ENCODE results near the gene ADCY3. TPM values are rescaled to one million over a fixed set of nuclear protein-coding genes. Genes with fewer than 3 reads are reported as not detected.

ADCY3 gene
- total RNA-seq, 6 experiments from 2014 or later, result 54.4 to 80.7 (median 72.0) TPM

DNA sequence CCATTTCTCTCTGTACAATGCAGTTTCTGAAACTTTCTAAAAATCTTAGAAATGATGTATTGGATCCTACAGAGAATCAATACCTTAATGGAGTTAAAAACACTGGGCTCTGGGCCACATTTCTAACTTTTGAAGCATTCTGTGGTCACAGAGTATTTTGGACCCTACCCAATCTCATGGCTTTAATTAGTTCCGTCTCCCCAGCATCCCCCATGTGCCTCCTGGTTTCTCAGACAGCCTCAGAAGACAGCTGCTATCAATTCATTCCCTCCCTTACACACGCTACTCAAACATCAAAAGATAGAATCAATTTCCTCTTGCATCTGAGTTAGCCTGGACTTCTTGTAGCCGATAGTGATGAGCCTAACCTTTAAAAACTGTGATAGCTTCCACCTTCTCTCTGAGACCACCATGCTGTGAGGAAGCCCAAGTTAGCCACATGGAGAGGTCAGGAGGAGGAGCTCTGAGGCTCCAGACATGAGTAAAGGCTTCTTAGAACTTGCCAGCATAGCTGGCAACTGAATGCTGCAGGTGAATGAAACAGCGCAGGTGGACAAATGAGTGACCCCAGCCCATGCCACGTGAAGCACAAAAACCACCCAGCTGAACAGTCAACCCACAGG, 10.4 kb downstream of the ADCY3 start:
- peak overlapping the region; percentile 25; the same call in 1 of the 2 replicates for H3K27ac Mint-ChIP-seq
- no peak overlapping the region for H3K4me3 Mint-ChIP-seq
- peaks cover 31% of the 10 kb centered on the region for H3K4me1 Mint-ChIP-seq (ENCODE audit: low read depth)
- TF ChIP-seq, protein P1, sequence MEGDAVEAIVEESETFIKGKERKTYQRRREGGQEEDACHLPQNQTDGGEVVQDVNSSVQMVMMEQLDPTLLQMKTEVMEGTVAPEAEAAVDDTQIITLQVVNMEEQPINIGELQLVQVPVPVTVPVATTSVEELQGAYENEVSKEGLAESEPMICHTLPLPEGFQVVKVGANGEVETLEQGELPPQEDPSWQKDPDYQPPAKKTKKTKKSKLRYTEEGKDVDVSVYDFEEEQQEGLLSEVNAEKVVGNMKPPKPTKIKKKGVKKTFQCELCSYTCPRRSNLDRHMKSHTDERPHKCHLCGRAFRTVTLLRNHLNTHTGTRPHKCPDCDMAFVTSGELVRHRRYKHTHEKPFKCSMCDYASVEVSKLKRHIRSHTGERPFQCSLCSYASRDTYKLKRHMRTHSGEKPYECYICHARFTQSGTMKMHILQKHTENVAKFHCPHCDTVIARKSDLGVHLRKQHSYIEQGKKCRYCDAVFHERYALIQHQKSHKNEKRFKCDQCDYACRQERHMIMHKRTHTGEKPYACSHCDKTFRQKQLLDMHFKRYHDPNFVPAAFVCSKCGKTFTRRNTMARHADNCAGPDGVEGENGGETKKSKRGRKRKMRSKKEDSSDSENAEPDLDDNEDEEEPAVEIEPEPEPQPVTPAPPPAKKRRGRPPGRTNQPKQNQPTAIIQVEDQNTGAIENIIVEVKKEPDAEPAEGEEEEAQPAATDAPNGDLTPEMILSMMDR (IDR thresholded peaks at IDR 0.05), result no peak
- peaks cover 5% of the 10 kb centered on the region for H3K9me3 Mint-ChIP-seq
- peaks cover 14% of the 10 kb centered on the region for H3K36me3 Mint-ChIP-seq (ENCODE audit: low read depth)
- H3K27me3 Mint-ChIP-seq (ENCODE audit: insufficient read depth), result no peaks in the 10 kb centered on the region; the same call in 1 of the 2 replicates
- DNase-seq, result peak; percentile 39

DNA sequence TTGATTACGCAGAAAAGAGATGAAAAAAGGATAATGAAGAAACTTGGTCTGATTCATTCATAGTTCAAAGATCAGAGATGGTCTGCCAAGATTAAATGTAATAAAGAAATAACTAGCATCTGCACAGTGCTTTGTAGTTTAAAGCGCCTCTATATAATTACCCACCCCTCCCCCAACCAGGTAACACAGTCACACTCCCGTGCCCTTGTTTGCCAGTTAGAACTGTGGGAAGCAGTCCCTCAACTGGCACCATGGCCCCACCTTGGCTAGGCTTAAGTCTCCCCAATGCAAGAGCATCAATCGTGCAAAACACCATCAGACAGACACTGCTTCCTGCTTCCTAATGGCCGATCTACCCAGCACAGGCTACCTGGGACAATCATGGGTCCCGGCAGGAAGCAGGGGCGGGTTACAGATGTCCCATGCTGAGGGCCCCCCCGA, 11.6 kb downstream of the ADCY3 start:
- no peaks in the 10 kb centered on the region; the same call in 1 of the 2 replicates for H3K27me3 Mint-ChIP-seq (ENCODE audit: insufficient read depth)
- peaks cover 5% of the 10 kb centered on the region for H3K9me3 Mint-ChIP-seq
- H3K4me1 Mint-ChIP-seq (ENCODE audit: low read depth), result peaks cover 31% of the 10 kb centered on the region
- H3K27ac Mint-ChIP-seq, result no peak overlapping the region
- no peak overlapping the region for H3K4me3 Mint-ChIP-seq
- TF ChIP-seq, protein P1 (IDR thresholded peaks at IDR 0.05), result no peak
- DNase-seq, result no peak
- peaks cover 14% of the 10 kb centered on the region for H3K36me3 Mint-ChIP-seq (ENCODE audit: low read depth)

DNA sequence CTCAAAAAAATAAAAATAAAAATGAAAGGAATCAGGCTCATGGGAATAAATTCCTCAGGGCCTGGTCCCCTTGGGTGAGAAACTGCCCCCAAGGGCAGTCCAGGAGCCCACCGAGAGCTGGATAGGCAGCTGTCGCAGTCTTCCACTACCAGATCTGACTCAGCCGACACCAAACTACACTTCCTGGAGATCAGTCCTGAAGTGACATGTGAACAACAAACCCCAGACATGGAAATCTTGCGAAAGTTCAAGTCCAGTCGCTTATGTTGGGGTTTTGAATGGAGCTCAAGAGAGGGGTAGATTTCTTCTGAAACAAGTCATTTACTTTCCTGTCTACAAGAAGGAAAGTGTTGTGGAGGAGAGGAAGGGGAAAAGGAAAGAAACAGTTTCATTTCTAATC, 12.9 kb downstream of the ADCY3 start:
- no peaks in the 10 kb centered on the region; the same call in 1 of the 2 replicates for H3K27me3 Mint-ChIP-seq (ENCODE audit: insufficient read depth)
- H3K4me1 Mint-ChIP-seq (ENCODE audit: low read depth), result peaks cover 31% of the 10 kb centered on the region
- peaks cover 5% of the 10 kb centered on the region for H3K9me3 Mint-ChIP-seq
- peak overlapping the region; percentile 19; the same call in 1 of the 2 replicates for H3K27ac Mint-ChIP-seq
- peaks cover 24% of the 10 kb centered on the region for H3K36me3 Mint-ChIP-seq (ENCODE audit: low read depth)
- no peak overlapping the region for H3K4me3 Mint-ChIP-seq
- TF ChIP-seq, protein P1 (IDR thresholded peaks at IDR 0.05), result no peak
- DNase-seq, result no peak

DNA sequence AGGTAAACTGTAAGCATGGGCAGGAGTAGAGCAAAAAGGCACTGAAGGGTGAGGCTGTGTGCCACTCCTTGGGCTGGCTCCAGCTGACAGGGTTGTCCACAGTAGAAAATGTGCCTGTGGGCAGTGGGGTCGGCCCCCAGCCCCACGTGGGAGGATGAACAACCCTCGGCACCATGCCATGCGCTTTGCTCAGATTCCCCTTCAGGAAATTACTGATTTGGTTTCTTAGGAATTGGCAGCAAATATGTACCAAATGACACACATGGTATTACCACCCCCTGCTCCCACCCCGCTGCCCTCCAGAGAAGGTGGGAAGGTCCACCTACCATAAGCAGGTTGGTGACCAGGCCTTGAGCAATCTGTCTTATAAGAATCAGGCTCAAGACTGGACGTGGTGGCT, 13.6 kb downstream of the ADCY3 start:
- H3K4me1 Mint-ChIP-seq (ENCODE audit: low read depth), result peaks cover 31% of the 10 kb centered on the region
- peaks cover 19% of the 10 kb centered on the region for H3K36me3 Mint-ChIP-seq (ENCODE audit: low read depth)
- DNase-seq, result no peak
- H3K27me3 Mint-ChIP-seq (ENCODE audit: insufficient read depth), result no peaks in the 10 kb centered on the region; the same call in 1 of the 2 replicates
- no peak overlapping the region for H3K4me3 Mint-ChIP-seq
- H3K9me3 Mint-ChIP-seq, result peaks cover 5% of the 10 kb centered on the region
- TF ChIP-seq, protein P1 (IDR thresholded peaks at IDR 0.05), result no peak
- H3K27ac Mint-ChIP-seq, result no peak overlapping the region

DNA sequence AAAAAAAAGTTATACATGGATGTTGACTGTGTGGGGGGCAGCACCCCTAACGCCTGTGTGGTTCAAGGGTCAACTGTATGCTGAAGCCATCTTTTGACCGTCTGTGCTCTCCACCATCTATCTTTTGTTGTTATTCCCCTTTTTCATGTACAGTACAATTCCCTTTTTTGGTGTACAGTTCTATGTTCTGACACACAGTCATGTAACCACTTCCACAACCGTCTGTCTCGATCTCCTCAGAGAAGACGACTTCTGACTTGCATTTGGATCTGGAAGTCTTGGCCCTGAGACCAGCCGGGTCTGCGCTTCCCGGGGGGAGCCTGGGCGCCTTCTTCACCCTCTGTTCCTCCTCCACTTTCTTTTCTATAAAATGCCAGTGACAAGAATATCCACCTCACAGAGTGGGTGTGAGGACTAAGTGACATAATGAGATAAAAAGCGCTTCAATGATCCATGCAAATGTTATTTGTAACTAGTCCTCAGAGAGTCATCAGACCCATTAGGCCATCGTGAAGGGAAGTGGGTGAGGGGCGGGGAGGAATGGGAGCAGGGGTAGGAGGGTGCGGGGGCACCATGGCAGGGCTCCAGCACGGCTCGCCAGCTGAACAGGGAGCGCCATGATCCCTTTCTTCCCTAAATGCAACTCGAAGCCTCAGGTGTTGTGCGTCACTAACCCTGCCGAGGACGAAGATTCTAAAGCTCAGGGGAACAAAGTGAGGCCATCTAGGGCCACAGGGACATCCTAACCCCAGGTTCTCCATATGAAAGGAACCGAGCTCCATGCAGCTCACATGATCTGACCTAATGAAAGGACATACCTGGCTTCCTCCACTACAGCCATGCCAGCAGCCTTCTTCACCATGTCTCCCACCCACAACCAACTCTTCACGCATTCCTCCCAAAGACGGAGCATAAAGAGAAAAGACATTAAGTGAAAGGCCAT, 16.6 kb downstream of the ADCY3 start:
- Mint-ChIP-seq H3K27me3 (ENCODE audit: insufficient read depth) (no peaks in the 10 kb centered on the region; the same call in none of the 2 replicates), H3K9me3 (no peaks in the 10 kb centered on the region), H3K4me3 (no peak overlapping the region; the same call in 1 of the 2 replicates), H3K36me3 (ENCODE audit: low read depth) (peaks cover 23% of the 10 kb centered on the region), H3K27ac (no peak overlapping the region), H3K4me1 (ENCODE audit: low read depth) (peaks cover 12% of the 10 kb centered on the region)
- TF ChIP-seq, protein P1 (IDR thresholded peaks at IDR 0.05), result no peak
- DNase-seq, result no peak

Measured in HFFc6 (cell line).